ENCODE data around the gene GLIS1.

Gene GLIS1

DNA sequence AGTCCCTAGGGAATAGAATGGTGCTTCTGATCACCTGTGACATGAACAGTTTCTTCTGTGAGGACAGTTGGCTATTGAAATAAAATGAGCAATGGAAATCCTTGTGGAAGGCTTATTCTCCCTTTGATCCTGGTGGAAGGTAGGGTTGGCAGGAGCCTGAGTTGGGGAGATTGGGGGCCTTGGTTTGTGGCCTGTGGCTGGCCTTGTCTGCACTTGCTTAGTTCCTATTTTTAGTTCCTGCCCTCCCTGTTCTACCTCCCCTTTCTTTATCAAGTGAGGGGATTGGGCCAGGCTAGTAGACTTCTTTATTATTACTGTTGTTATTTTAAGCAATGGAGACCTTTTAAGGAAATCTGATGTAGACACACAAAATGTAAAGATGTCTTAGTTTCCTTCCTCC, 271.6 kb downstream of the GLIS1 start:
- no peak for DNase-seq (ENCODE audit: low read depth in 2 of 2, low spot score in 1 of 2)

GRCh38 chr1:53465023-53465957, 273.7 kb downstream of the GLIS1 start:
- DNase-seq (ENCODE audit: low read depth in 2 of 2, low spot score in 1 of 2), result no peak

GRCh38 chr1:53463961-53464899, 274.7 kb downstream of the GLIS1 start:
- no peak for DNase-seq (ENCODE audit: low read depth in 2 of 2, low spot score in 1 of 2)

DNA sequence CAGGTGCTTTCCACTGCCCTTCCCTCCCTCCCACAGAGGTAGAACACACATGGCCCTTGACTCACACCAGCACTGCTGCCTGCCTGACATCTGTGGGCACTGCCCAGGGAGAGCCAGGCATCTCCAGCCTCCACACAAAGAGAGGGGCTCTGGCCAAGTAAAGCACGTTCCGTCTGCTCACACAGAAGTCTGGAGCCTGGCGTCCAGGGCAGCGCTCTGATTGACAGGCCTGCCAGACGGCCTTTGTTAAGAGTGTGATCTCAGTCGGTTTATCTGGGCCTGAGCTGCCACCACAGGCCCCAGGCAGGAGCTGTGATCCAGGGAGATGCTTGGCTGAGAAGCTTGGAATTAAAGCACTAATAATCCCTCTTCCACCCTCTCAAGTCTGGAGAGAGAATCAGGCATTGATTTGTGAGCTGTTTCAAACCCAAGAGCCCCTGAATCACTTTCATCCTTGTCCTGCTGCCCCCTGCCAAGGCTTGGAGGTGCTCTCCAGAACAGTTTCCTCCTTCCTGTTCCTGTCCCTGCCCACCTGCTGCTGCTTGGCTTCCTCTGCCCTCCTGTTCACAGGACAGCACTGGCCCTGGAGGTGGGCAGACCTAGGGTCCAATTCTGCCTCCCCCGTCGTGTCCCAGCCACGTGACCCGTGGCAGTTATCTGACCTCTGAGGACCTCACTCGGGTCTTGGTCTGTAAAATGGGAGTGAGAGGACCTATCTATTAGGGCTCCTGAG, 276.0 kb downstream of the GLIS1 start:
- no peak for DNase-seq (ENCODE audit: low read depth in 2 of 2, low spot score in 1 of 2)

DNA sequence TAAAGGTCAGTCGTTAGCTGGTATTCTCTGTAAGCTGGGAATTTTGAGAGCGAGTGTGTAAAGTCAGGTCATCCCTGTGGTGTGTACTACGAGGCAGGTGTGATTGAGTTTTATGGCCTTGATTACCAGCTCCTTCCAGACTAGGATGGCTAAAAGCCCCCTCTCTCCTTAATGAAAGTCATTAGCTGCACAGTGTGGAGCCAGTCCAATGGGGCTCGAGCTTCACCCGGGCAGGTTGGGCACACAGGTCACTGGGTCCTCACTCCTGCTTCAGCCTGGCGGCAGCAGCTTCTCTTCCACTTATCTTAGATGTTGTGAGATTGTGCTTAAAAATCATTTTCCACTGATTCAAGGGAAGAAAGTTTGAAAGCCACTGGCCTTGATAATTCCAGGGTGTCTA, 276.8 kb downstream of the GLIS1 start:
- no peak for DNase-seq (ENCODE audit: low read depth in 2 of 2, low spot score in 1 of 2)

GRCh38 chr1:53461323-53462044, 277.5 kb downstream of the GLIS1 start:
- DNase-seq (ENCODE audit: low read depth in 2 of 2, low spot score in 1 of 2), result no peak

GRCh38 chr1:53460666-53461322, 278.2 kb downstream of the GLIS1 start:
- no peak for DNase-seq (ENCODE audit: low read depth in 2 of 2, low spot score in 1 of 2)

GRCh38 chr1:53460211-53460634, 278.7 kb downstream of the GLIS1 start:
- DNase-seq (ENCODE audit: low read depth in 2 of 2, low spot score in 1 of 2), result no peak

DNA sequence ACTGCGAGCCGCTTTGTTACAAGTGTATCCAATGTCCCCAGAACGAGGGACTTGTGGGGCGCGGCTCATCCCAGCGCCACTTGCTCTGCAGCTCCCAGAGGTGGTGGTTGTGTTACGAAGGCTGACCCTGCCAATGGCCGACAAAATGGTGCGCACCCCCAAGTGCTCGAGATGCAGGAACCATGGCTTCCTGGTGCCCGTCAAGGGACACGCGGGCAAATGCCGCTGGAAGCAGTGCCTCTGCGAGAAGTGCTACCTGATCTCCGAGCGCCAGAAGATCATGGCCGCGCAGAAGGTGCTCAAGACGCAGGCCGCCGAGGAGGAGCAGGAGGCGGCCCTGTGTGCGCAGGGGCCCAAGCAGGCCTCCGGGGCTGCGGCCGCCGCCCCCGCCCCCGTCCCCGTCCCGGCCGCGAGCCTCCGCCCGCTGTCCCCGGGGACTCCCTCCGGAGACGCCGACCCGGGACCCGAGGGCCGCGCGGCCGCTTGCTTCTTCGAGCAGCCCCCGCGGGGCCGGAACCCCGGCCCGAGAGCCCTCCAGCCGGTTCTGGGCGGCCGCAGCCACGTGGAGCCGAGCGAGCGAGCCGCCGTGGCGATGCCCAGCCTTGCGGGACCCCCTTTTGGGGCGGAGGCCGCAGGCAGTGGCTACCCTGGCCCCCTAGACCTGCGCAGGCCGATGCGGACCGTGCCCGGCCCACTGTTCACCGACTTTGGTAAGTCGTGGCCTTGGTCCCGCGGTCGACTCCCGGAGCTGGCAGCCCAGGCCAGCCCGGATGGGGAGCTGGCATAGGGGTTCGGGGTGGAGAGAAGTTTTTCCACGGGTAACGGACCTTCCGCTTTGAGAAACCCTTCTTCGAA, 279.4 kb downstream of the GLIS1 start, which contains the start of gene DMRTB1:
Gene DMRTB1, plus strand, starts transcription at position 79 of the 855 bp plus-strand sequence. Its CDS starts 55 bp downstream, at position 134.
- DNase-seq (ENCODE audit: low read depth in 2 of 2, low spot score in 1 of 2), result no peak

GRCh38 chr1:53458634-53459033, 280.3 kb downstream of the GLIS1 start:
- no peak for DNase-seq (ENCODE audit: low read depth in 2 of 2, low spot score in 1 of 2)

Measured in stimulated activated CD8-positive, alpha-beta memory T cell treated with anti-CD3 and anti-CD28 coated beads, Interleukin-4, amount 100 ng/mL, for 1 hour (primary cell).